PC-3 (cell line): ENCODE data around the gene LINGO3. TPM values are rescaled to one million over a fixed set of nuclear protein-coding genes. Genes with fewer than 3 reads are reported as not detected.

Source experiments
- ATAC-seq: fragments of 200-7000 bp; cut with Tn5 transposase; 2 replicates; pipeline ENCODE4 v1.9.1; 2020; ENCODE audit warnings: mild to moderate bottlenecking, moderate library complexity
- BruUV-seq: library from RNA; stranded (reverse); fragments of 400-500 nt; replicated peaks from 2 replicates; lab custom pipeline; 2021; lab: Mats Ljungman, UMichigan
- CTCF ChIA-PET: fragments of 300-600 bp; sonication (Branson Sonifier 250); formaldehyde crosslinking; loops from one replicate; lab custom pipeline; 2022; ENCODE audit warnings: antibody characterized with exemption; lab: Charles Lee
- POLR2A ChIA-PET: fragments of 300-600 bp; sonication (Branson Sonifier 250); formaldehyde crosslinking; loops from one replicate; lab custom pipeline; 2022; ENCODE audit warnings: antibody characterized with exemption; ENCODE audit not compliant: unreplicated experiment; lab: Charles Lee
- DNase-seq: peaks from one replicate; pipeline ENCODE4 v3.0.0-alpha.2; 2015
- H2AFZ ChIP-seq: fragments of 300-600 bp; sonication (generic); 2 replicates; pipeline ENCODE4 v1.6.0; 2016; ENCODE audit warnings: antibody characterized with exemption, low read length
- H3F3A ChIP-seq: fragments of 300-600 bp; sonication (generic); one replicate; pipeline ENCODE4 v1.6.0; 2017; ENCODE audit warnings: antibody characterized with exemption, low read length, control low read depth, mild to moderate bottlenecking; ENCODE audit not compliant: unreplicated experiment
- H3K27ac ChIP-seq: fragments of 300-600 bp; sonication (generic); 2 replicates; pipeline ENCODE4 v1.5.1; 2016; ENCODE audit warnings: mild to moderate bottlenecking, low read length
- H3K27me3 ChIP-seq: fragments of 300-600 bp; sonication (generic); 2 replicates; pipeline ENCODE4 v1.6.1; 2016; ENCODE audit warnings: low read length, mixed read lengths
- H3K36me3 ChIP-seq: fragments of 300-600 bp; sonication (generic); 2 replicates; pipeline ENCODE4 v1.6.1; 2016; ENCODE audit warnings: low read depth, mixed run types, low read length, mixed read lengths
- H3K4me1 ChIP-seq: fragments of 300-600 bp; sonication (generic); 2 replicates; pipeline ENCODE4 v1.5.1; 2016; ENCODE audit warnings: low read length; ENCODE audit not compliant: insufficient read depth
- H3K4me2 ChIP-seq: fragments of 300-600 bp; sonication (generic); 2 replicates; pipeline ENCODE4 v1.6.0; 2016; ENCODE audit warnings: low read length
- H3K4me3 ChIP-seq: fragments of 300-600 bp; sonication (generic); 2 replicates; pipeline ENCODE4 v1.5.1; 2016; ENCODE audit warnings: mild to moderate bottlenecking, low read length, mixed read lengths
- H3K79me2 ChIP-seq: fragments of 300-600 bp; sonication (generic); 2 replicates; pipeline ENCODE4 v1.6.1; 2017; ENCODE audit warnings: low read length, mixed read lengths
- H3K9ac ChIP-seq: fragments of 300-600 bp; sonication (generic); 2 replicates; pipeline ENCODE4 v1.6.0; 2016; ENCODE audit warnings: mild to moderate bottlenecking, low read length
- H3K9me2 ChIP-seq: fragments of 300-600 bp; sonication (generic); replicated peaks from 2 replicates; pipeline ENCODE4 v1.6.1; 2016; ENCODE audit warnings: mixed run types, low read length, mixed read lengths
- H3K9me3 ChIP-seq: fragments of 300-600 bp; sonication (generic); 2 replicates; pipeline ENCODE4 v1.6.1; 2016; ENCODE audit warnings: low read length, mixed read lengths
- H4K20me1 ChIP-seq: fragments of 300-600 bp; sonication (generic); 2 replicates; pipeline ENCODE4 v1.6.1; 2016; ENCODE audit warnings: low read length, mixed read lengths
- EZH2 ChIP-seq: fragments of 300-600 bp; sonication (generic); IDR thresholded peaks from one replicate; pipeline ENCODE4 v1.6.1; 2017; ENCODE audit warnings: antibody characterized with exemption, mild to moderate bottlenecking, low read length; ENCODE audit not compliant: unreplicated experiment
- EZH2phosphoT487 ChIP-seq: fragments of 300-600 bp; sonication (generic); IDR thresholded peaks from 2 replicates; pipeline ENCODE4 v1.6.1; 2018; ENCODE audit warnings: mild to moderate bottlenecking, antibody characterized with exemption, low read length, borderline replicate concordance
- intact Hi-C: fragments of 100-400 bp; cut with micrococcal nuclease; formaldehyde crosslinking; loops from 2 replicates; pipeline ENCODE4 v1.9.0; 2023
- total RNA-seq: library from RNA; depleted of rRNA; stranded (reverse); fragments of >200 nt; gene quantifications from 2 replicates; pipeline ENCODE4 v1.2.3, GENCODE V29; 2014
- TF ChIP-seq, protein P1 (sequence below): fragments of 300-600 bp; sonication (generic); conservative IDR thresholded peaks from 2 replicates; pipeline ENCODE4 v1.5.1; 2017; ENCODE audit warnings: antibody characterized with exemption, low read depth, mild to moderate bottlenecking, low read length

LINGO3 gene
- total RNA-seq, 1 experiment from 2014 or later: not detected

- Histone ChIP-seq H3K36me3 (no peaks in the 10 kb centered on the region), H3K27ac (no peak overlapping the region), H3F3A (no peaks in the 10 kb centered on the region), H3K9ac (no peak overlapping the region), H3K4me2 (no peak overlapping the region), H3K9me3 (no peaks in the 10 kb centered on the region), H3K79me2 (no peaks in the 10 kb centered on the region), H4K20me1 (no peaks in the 10 kb centered on the region), H3K27me3 (peaks cover 21% of the 10 kb centered on the region), H2AFZ (no peak overlapping the region), H3K4me1 (no peaks in the 10 kb centered on the region), H3K9me2 (no peaks in the 10 kb centered on the region), H3K4me3 (no peak overlapping the region)
- no TSS peak for BruUV-seq
- DNase-seq (no peak), ATAC-seq (no peak)
- ChIA-PET CTCF (no interaction called here), POLR2A (no interaction called here)
- intact Hi-C loops: no loop called here
- TF ChIP-seq, protein P1, sequence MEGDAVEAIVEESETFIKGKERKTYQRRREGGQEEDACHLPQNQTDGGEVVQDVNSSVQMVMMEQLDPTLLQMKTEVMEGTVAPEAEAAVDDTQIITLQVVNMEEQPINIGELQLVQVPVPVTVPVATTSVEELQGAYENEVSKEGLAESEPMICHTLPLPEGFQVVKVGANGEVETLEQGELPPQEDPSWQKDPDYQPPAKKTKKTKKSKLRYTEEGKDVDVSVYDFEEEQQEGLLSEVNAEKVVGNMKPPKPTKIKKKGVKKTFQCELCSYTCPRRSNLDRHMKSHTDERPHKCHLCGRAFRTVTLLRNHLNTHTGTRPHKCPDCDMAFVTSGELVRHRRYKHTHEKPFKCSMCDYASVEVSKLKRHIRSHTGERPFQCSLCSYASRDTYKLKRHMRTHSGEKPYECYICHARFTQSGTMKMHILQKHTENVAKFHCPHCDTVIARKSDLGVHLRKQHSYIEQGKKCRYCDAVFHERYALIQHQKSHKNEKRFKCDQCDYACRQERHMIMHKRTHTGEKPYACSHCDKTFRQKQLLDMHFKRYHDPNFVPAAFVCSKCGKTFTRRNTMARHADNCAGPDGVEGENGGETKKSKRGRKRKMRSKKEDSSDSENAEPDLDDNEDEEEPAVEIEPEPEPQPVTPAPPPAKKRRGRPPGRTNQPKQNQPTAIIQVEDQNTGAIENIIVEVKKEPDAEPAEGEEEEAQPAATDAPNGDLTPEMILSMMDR: no peak
- no peak for TF ChIP-seq EZH2
- no peak for TF ChIP-seq EZH2phosphoT487
Measured at GRCh38 chr19:2286402-2287140, 21.4 kb downstream of the LINGO3 start.

GRCh38 chr19:2283835-2284507 lies 24.0 kb downstream of the LINGO3 start:
- no peak for ATAC-seq
- Histone ChIP-seq H3K9me3 (no peaks in the 10 kb centered on the region), H3K9ac (no peak overlapping the region), H3K27ac (no peak overlapping the region), H2AFZ (no peak overlapping the region), H3K4me3 (no peak overlapping the region), H3K79me2 (no peaks in the 10 kb centered on the region), H3K4me2 (no peak overlapping the region), H3F3A (no peaks in the 10 kb centered on the region), H3K36me3 (no peaks in the 10 kb centered on the region), H3K9me2 (no peaks in the 10 kb centered on the region), H4K20me1 (no peaks in the 10 kb centered on the region), H3K27me3 (no peaks in the 10 kb centered on the region), H3K4me1 (no peaks in the 10 kb centered on the region)
- no TSS peak for BruUV-seq
- ChIA-PET POLR2A (no interaction called here), CTCF (no interaction called here)
- intact Hi-C loops: no loop called here
- TF ChIP-seq EZH2phosphoT487: no peak
- no peak for TF ChIP-seq EZH2
- TF ChIP-seq, protein P1: no peak
- DNase-seq: no peak

DNA sequence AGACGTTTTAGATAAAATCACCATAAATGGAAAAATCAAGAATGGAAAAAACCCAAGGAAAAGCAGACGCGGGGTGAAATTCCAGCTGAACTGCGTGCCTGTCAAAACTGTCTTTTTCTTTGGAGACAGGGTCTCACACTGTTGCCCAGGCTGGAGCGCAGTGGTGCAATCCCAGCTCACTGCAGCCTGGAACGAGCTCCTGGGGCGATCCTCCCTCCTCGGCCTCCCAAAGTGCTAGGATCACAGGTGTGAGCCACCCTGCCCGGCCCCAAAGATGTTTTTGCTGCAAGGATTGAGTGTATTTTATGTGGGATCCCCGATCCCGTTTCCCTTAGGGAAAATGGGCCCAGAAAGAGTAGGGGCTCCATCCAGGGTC lies 25.1 kb downstream of the LINGO3 start:
- H3K9me3 ChIP-seq: no peaks in the 10 kb centered on the region
- H3K4me3 ChIP-seq: no peak overlapping the region
- ChIA-PET CTCF (no interaction called here), POLR2A (no interaction called here)
- no peaks in the 10 kb centered on the region for H3F3A ChIP-seq
- no peaks in the 10 kb centered on the region for H3K9me2 ChIP-seq
- TF ChIP-seq EZH2phosphoT487 (no peak), EZH2 (no peak)
- TF ChIP-seq, protein P1: no peak
- H4K20me1 ChIP-seq: no peaks in the 10 kb centered on the region
- no peak overlapping the region for H3K9ac ChIP-seq
- ATAC-seq (no peak), DNase-seq (no peak)
- no peak overlapping the region for H3K4me2 ChIP-seq
- no peaks in the 10 kb centered on the region for H3K27me3 ChIP-seq
- no peaks in the 10 kb centered on the region for H3K36me3 ChIP-seq
- no TSS peak for BruUV-seq
- intact Hi-C loops: no loop called here
- H3K27ac ChIP-seq: no peak overlapping the region
- H3K79me2 ChIP-seq: no peaks in the 10 kb centered on the region
- H2AFZ ChIP-seq: no peak overlapping the region
- no peaks in the 10 kb centered on the region for H3K4me1 ChIP-seq
